ENCODE results near the gene LEKR1. TPM values are rescaled to one million over a fixed set of nuclear protein-coding genes. Genes with fewer than 3 reads are reported as not detected.

LEKR1 gene
- total and polyA plus RNA-seq, 9 of the 15 experiments (the other 6 are each of a cell fraction or from before 2014, with no cell fraction given) = 0.76 to 1.8 (median 1.2) TPM

DNA sequence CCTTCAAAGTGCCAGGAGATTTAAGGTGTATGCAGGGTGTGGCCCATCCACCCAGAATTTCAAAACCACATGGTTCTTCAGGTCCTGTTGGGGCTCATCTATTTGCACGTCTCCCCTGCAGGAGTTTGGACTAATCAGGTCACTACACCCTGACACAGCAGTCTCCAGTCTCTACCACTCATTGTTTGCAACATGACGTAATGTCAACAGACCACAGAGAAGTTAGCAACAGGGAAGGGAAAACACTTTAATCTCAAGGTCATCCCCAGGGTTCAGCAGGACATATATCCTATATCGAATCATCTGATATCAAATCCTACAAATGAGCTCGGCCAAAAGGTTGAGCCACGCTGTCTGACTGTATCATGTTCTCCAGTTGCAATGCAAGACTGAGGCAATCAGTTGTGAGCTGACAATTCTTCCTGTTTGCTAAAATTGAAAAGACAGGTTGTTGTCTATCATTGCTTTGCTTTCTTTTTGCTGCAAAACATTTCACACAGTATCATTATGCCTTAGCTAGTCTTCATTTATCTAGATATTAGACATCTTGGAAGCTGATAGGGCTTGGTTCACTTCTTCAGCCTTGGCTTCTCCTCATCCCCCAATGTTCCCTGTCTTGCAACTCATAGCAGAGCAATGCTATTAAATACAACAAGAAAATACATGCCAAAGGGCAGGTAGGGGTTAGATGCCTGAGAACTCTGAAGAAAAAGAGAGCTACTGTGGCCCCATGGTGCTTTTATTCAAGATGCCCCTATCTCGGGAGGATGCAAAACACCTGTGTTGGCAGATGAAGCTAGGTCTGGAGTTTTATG is 13.4 kb upstream of the LEKR1 start (continued):
- TF ChIP-seq, protein P1, sequence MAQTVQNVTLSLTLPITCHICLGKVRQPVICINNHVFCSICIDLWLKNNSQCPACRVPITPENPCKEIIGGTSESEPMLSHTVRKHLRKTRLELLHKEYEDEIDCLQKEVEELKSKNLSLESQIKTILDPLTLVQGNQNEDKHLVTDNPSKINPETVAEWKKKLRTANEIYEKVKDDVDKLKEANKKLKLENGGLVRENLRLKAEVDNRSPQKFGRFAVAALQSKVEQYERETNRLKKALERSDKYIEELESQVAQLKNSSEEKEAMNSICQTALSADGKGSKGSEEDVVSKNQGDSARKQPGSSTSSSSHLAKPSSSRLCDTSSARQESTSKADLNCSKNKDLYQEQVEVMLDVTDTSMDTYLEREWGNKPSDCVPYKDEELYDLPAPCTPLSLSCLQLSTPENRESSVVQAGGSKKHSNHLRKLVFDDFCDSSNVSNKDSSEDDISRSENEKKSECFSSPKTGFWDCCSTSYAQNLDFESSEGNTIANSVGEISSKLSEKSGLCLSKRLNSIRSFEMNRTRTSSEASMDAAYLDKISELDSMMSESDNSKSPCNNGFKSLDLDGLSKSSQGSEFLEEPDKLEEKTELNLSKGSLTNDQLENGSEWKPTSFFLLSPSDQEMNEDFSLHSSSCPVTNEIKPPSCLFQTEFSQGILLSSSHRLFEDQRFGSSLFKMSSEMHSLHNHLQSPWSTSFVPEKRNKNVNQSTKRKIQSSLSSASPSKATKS (CRISPR knock-in tag; IDR thresholded peaks at IDR 0.05) = no peak
- TF ChIP-seq FOXJ3 (CRISPR knock-in tag; IDR thresholded peaks at IDR 0.05) = peak; percentile 79
- TF ChIP-seq, protein P2, sequence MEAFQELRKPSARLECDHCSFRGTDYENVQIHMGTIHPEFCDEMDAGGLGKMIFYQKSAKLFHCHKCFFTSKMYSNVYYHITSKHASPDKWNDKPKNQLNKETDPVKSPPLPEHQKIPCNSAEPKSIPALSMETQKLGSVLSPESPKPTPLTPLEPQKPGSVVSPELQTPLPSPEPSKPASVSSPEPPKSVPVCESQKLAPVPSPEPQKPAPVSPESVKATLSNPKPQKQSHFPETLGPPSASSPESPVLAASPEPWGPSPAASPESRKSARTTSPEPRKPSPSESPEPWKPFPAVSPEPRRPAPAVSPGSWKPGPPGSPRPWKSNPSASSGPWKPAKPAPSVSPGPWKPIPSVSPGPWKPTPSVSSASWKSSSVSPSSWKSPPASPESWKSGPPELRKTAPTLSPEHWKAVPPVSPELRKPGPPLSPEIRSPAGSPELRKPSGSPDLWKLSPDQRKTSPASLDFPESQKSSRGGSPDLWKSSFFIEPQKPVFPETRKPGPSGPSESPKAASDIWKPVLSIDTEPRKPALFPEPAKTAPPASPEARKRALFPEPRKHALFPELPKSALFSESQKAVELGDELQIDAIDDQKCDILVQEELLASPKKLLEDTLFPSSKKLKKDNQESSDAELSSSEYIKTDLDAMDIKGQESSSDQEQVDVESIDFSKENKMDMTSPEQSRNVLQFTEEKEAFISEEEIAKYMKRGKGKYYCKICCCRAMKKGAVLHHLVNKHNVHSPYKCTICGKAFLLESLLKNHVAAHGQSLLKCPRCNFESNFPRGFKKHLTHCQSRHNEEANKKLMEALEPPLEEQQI (IDR thresholded peaks at IDR 0.05) = peak; percentile 75; the same call in 1 of the 2 replicates
- no peak for TF ChIP-seq ZFP30 (CRISPR knock-in tag; IDR thresholded peaks at IDR 0.05; ENCODE audit: borderline replicate concordance)
- TF ChIP-seq DMBX1 (CRISPR knock-in tag; IDR thresholded peaks at IDR 0.05; ENCODE audit: borderline replicate concordance) = peak; percentile 32; the same call in 1 of the 2 replicates
- TF ChIP-seq EWSR1 (IDR thresholded peaks at IDR 0.05; ENCODE audit: borderline replicate concordance, low read depth, partially characterized antibody) = no peak
- TF ChIP-seq, protein P3, sequence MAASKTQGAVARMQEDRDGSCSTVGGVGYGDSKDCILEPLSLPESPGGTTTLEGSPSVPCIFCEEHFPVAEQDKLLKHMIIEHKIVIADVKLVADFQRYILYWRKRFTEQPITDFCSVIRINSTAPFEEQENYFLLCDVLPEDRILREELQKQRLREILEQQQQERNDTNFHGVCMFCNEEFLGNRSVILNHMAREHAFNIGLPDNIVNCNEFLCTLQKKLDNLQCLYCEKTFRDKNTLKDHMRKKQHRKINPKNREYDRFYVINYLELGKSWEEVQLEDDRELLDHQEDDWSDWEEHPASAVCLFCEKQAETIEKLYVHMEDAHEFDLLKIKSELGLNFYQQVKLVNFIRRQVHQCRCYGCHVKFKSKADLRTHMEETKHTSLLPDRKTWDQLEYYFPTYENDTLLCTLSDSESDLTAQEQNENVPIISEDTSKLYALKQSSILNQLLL (CRISPR knock-in tag; IDR thresholded peaks at IDR 0.05; ENCODE audit: borderline replicate concordance) = no peak
- no peak for TF ChIP-seq TCFL5 (CRISPR knock-in tag; conservative IDR thresholded peaks at IDR 0.05)
- no peak for TF ChIP-seq ETV6 (IDR thresholded peaks at IDR 0.05; ENCODE audit: borderline replicate concordance in 1 of 2, low read depth in 2 of 2, low read length in 1 of 2)
- TF ChIP-seq ETV6 (CRISPR knock-in tag; IDR thresholded peaks at IDR 0.05; ENCODE audit: borderline replicate concordance) = no peak
- TF ChIP-seq SMARCB1 (IDR thresholded peaks at IDR 0.05; ENCODE audit: insufficient read length, low read depth) = no peak
- TF ChIP-seq ZNF121 (CRISPR knock-in tag; conservative IDR thresholded peaks at IDR 0.05) = no peak
- no peak for TF ChIP-seq CCAR2 (IDR thresholded peaks at IDR 0.05; ENCODE audit: low read depth, low read length)
- TF ChIP-seq ZC3H8 (IDR thresholded peaks at IDR 0.05) = no peak
- no peak for TF ChIP-seq RBM39 (optimal IDR thresholded peaks at IDR 0.05; ENCODE audit: low read depth, low read length)
- TF ChIP-seq ZEB2 (IDR thresholded peaks at IDR 0.05) = peak; percentile 81
- no peak for TF ChIP-seq SIN3B (IDR thresholded peaks at IDR 0.05; ENCODE audit: low read depth)
- TF ChIP-seq ZNF174 (CRISPR knock-in tag; IDR thresholded peaks at IDR 0.05) = no peak
- no peak for TF ChIP-seq TEAD2 (tag; IDR thresholded peaks at IDR 0.05)
- TF ChIP-seq, protein P4, sequence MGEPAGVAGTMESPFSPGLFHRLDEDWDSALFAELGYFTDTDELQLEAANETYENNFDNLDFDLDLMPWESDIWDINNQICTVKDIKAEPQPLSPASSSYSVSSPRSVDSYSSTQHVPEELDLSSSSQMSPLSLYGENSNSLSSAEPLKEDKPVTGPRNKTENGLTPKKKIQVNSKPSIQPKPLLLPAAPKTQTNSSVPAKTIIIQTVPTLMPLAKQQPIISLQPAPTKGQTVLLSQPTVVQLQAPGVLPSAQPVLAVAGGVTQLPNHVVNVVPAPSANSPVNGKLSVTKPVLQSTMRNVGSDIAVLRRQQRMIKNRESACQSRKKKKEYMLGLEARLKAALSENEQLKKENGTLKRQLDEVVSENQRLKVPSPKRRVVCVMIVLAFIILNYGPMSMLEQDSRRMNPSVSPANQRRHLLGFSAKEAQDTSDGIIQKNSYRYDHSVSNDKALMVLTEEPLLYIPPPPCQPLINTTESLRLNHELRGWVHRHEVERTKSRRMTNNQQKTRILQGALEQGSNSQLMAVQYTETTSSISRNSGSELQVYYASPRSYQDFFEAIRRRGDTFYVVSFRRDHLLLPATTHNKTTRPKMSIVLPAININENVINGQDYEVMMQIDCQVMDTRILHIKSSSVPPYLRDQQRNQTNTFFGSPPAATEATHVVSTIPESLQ (CRISPR knock-in tag; IDR thresholded peaks at IDR 0.05) = no peak
- TF ChIP-seq RBM17 (IDR thresholded peaks at IDR 0.05; ENCODE audit: borderline replicate concordance, low read depth, low read length) = no peak

All from K562 (cell line).